ENCODE data around the gene METTL16. TPM values are rescaled to one million over a fixed set of nuclear protein-coding genes. Genes with fewer than 3 reads are reported as not detected.

METTL16 gene
- polyA plus RNA-seq, 1 of the 3 experiments (the other 2 are of a cell fraction) = 8.1 TPM

DNA sequence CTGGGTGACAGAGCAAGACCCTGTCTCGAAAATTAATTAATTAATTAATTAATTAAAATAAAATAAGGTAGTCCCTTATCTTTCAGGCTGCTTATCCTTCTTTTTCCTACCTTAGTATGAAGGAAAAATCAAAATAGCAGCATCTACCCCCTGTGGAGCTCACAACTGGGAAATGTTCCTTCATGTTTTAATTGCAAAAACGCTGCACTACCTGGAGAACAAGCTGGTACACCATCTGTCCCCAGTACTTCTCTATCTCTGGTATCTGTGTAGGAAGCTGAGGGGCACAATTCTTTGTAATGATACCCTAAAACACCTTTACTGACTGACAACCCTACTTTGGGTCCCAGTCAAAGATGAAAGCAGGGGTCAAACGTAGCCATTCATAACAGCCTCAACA lies 55.7 kb downstream of the METTL16 start:
- Histone ChIP-seq H3K9ac (no peak overlapping the region), H3K27ac (ENCODE audit: low read depth in 2 of 2, low read length in 1 of 2) (no peak overlapping the region), H3K9me2 (no peaks in the 10 kb centered on the region), H3F3A (replicated peaks; ENCODE audit: insufficient read depth) (peaks cover 22% of the 10 kb centered on the region), H3K4me3 (ENCODE audit: low read depth in 2 of 2, low read length in 1 of 2) (no peak overlapping the region), H3K79me2 (ENCODE audit: insufficient read depth) (no peaks in the 10 kb centered on the region; the same call in 1 of the 2 replicates), H4K20me1 (ENCODE audit: insufficient read depth) (no peaks in the 10 kb centered on the region), H3K4me1 (ENCODE audit: control insufficient read depth in 1 of 2, insufficient read depth in 2 of 2, low read depth in 1 of 2, low read length in 1 of 2) (peaks cover 0 to 6% of the 10 kb centered on the region in 2 experiments; a peak in 1 of 4 replicates), H3K36me3 (replicated peaks in 1 of 2; ENCODE audit: control insufficient read depth in 1 of 2, insufficient read depth in 2 of 2, low read length in 1 of 2) (peaks cover 0 to 9% of the 10 kb centered on the region in 2 experiments), H3K9me3 (no peaks in the 10 kb centered on the region), H3K27me3 (ENCODE audit: insufficient read depth) (no peaks in the 10 kb centered on the region), H2AFZ (ENCODE audit: low read depth) (no peak overlapping the region), H3K4me2 (no peak overlapping the region)
- CTCF ChIA-PET = interaction anchor here (1.1 kb wide), 1 partner anchor 74 kb away, joined by 3 read pairs; no protein-coding TSS in a partner anchor
- 100% methylated on average over 3 of the region's 3 CpGs for WGBS (ENCODE audit: low lambda C conversion rate)
- TF ChIP-seq, protein P1, sequence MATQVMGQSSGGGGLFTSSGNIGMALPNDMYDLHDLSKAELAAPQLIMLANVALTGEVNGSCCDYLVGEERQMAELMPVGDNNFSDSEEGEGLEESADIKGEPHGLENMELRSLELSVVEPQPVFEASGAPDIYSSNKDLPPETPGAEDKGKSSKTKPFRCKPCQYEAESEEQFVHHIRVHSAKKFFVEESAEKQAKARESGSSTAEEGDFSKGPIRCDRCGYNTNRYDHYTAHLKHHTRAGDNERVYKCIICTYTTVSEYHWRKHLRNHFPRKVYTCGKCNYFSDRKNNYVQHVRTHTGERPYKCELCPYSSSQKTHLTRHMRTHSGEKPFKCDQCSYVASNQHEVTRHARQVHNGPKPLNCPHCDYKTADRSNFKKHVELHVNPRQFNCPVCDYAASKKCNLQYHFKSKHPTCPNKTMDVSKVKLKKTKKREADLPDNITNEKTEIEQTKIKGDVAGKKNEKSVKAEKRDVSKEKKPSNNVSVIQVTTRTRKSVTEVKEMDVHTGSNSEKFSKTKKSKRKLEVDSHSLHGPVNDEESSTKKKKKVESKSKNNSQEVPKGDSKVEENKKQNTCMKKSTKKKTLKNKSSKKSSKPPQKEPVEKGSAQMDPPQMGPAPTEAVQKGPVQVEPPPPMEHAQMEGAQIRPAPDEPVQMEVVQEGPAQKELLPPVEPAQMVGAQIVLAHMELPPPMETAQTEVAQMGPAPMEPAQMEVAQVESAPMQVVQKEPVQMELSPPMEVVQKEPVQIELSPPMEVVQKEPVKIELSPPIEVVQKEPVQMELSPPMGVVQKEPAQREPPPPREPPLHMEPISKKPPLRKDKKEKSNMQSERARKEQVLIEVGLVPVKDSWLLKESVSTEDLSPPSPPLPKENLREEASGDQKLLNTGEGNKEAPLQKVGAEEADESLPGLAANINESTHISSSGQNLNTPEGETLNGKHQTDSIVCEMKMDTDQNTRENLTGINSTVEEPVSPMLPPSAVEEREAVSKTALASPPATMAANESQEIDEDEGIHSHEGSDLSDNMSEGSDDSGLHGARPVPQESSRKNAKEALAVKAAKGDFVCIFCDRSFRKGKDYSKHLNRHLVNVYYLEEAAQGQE (IDR thresholded peaks at IDR 0.05; ENCODE audit: low read depth, low read length) = no peak
- TF ChIP-seq EP300 (IDR thresholded peaks at IDR 0.05; ENCODE audit: borderline replicate concordance in 1 of 2, low read depth in 1 of 2, low read length in 1 of 2) (no peak), FOXM1 (IDR thresholded peaks at IDR 0.05; ENCODE audit: low read depth) (no peak), SMC3 (IDR thresholded peaks at IDR 0.05; ENCODE audit: low read depth, low read length) (no peak), JUND (IDR thresholded peaks at IDR 0.05) (no peak)
- TF ChIP-seq, protein P2, sequence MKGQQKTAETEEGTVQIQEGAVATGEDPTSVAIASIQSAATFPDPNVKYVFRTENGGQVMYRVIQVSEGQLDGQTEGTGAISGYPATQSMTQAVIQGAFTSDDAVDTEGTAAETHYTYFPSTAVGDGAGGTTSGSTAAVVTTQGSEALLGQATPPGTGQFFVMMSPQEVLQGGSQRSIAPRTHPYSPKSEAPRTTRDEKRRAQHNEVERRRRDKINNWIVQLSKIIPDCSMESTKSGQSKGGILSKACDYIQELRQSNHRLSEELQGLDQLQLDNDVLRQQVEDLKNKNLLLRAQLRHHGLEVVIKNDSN (IDR thresholded peaks at IDR 0.05; ENCODE audit: borderline replicate concordance, low read depth) = no peak
- DNase-seq = no peak
- POLR2A ChIA-PET = no interaction called here

DNA sequence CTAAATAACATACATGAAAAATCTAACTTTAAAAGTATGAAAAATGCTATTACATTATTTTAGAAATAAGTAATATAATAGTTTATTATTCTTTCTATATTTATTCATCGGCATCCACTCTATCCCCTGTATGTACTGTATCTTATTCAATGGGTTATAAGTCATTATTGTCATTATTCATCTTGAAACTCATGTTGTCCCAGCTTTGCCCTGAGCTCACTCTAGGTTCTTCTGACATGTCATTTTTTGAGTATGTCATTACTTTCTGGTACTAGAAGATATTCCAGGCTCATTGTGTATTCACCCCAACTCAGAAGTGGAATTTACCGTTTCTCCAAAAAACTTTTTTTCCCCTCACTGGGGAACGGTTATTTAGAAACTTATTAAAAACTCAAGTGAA lies 57.8 kb downstream of the METTL16 start:
- ChIA-PET POLR2A (no interaction called here), CTCF (no interaction called here)
- H3K9ac ChIP-seq = no peak overlapping the region
- 97% methylated on average over 3 of the region's 3 CpGs for WGBS (ENCODE audit: low lambda C conversion rate)
- H3K79me2 ChIP-seq (ENCODE audit: insufficient read depth) = no peaks in the 10 kb centered on the region
- H3K27ac ChIP-seq (ENCODE audit: low read depth in 2 of 2, low read length in 1 of 2) = no peak overlapping the region
- no peak overlapping the region for H3K4me2 ChIP-seq
- H3K36me3 ChIP-seq (replicated peaks in 1 of 2; ENCODE audit: control insufficient read depth in 1 of 2, insufficient read depth in 2 of 2, low read length in 1 of 2) = peaks cover 0 to 7% of the 10 kb centered on the region in 2 experiments
- no peak for DNase-seq
- H3K27me3 ChIP-seq (ENCODE audit: insufficient read depth) = no peaks in the 10 kb centered on the region
- H3K4me3 ChIP-seq (ENCODE audit: low read depth in 2 of 2, low read length in 1 of 2) = no peak overlapping the region
- H3F3A ChIP-seq (replicated peaks; ENCODE audit: insufficient read depth) = peaks cover 12% of the 10 kb centered on the region
- H4K20me1 ChIP-seq (ENCODE audit: insufficient read depth) = no peaks in the 10 kb centered on the region
- no peaks in the 10 kb centered on the region for H3K9me3 ChIP-seq
- no peak overlapping the region for H2AFZ ChIP-seq (ENCODE audit: low read depth)
- TF ChIP-seq, protein P3, sequence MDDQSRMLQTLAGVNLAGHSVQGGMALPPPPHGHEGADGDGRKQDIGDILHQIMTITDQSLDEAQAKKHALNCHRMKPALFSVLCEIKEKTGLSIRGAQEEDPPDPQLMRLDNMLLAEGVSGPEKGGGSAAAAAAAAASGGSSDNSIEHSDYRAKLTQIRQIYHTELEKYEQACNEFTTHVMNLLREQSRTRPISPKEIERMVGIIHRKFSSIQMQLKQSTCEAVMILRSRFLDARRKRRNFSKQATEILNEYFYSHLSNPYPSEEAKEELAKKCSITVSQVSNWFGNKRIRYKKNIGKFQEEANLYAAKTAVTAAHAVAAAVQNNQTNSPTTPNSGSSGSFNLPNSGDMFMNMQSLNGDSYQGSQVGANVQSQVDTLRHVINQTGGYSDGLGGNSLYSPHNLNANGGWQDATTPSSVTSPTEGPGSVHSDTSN (IDR thresholded peaks at IDR 0.05) = no peak
- H3K4me1 ChIP-seq (ENCODE audit: control insufficient read depth in 1 of 2, insufficient read depth in 2 of 2, low read depth in 1 of 2, low read length in 1 of 2) = peaks cover 5 to 11% of the 10 kb centered on the region in 2 experiments; a peak in 3 of 4 replicates
- H3K9me2 ChIP-seq = no peaks in the 10 kb centered on the region

All from SK-N-SH (cell line).